Measurements from ENCODE around the gene COX4I1. TPM values are rescaled to one million over a fixed set of nuclear protein-coding genes. Genes with fewer than 3 reads are reported as not detected.

COX4I1 gene
- total RNA-seq, 4 donors from 2014 or later, result 434 to 580 (median 493) TPM

DNA sequence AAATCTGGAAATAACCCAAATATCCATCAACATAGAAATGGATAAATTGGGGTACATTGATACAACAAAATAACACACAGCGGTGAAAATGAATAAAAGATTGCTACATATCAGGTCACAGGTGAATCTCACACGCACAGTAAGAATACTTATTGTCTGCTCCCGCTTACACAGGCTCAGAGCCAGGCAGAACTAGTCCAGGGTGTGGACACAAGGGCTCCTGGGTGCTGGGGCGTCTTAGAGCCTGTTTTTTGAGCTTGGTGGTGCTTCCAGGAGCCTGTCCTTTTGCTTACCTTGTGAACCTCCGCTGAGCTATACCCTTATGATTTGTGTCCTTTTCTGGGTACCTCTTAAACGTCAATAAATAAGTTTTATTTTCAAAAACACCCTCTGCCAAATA is 28.8 kb upstream of the COX4I1 start:
- TF ChIP-seq, protein P1, sequence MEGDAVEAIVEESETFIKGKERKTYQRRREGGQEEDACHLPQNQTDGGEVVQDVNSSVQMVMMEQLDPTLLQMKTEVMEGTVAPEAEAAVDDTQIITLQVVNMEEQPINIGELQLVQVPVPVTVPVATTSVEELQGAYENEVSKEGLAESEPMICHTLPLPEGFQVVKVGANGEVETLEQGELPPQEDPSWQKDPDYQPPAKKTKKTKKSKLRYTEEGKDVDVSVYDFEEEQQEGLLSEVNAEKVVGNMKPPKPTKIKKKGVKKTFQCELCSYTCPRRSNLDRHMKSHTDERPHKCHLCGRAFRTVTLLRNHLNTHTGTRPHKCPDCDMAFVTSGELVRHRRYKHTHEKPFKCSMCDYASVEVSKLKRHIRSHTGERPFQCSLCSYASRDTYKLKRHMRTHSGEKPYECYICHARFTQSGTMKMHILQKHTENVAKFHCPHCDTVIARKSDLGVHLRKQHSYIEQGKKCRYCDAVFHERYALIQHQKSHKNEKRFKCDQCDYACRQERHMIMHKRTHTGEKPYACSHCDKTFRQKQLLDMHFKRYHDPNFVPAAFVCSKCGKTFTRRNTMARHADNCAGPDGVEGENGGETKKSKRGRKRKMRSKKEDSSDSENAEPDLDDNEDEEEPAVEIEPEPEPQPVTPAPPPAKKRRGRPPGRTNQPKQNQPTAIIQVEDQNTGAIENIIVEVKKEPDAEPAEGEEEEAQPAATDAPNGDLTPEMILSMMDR (IDR thresholded peaks at IDR 0.05; ENCODE audit: low read depth), result no peak

DNA sequence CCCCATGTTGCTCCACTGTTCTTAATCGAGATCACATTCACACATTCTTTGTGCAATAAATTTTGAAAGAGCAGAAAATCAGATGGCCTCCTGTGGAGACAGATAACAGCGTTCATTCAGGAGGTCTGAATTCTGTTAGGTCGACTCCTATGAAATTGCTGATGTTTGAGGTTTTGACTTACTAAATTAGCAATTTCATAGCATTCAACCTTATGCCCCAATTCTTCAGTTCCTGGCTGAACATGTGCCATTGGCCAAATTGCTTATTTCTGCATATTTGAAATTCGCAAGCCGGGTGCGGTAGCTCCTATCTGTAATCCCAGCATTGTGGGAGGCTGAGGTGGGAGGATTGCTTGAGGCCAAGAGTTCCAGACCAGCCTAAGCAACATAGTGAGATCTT is 26.5 kb upstream of the COX4I1 start:
- TF ChIP-seq, protein P1 (IDR thresholded peaks at IDR 0.05; ENCODE audit: low read depth), result no peak

DNA sequence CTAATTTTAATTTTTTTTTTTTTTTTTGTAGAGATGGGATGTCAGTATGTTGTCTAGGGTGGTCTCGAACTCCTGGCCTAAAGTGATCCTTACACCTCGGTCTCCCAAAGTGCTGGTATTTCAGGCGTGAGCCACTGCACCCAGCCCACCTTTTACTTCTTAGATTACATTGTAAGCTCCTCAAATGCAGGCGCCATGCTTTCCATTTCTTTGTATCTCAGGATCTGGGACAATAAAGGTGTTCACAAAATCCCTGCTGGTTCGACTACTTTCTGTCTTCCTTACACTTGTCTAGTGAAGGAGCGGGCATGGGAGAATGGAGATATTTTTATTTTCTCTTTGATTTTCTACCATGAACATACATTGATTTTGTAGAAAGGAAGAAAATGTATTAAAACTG is 25.4 kb upstream of the COX4I1 start:
- TF ChIP-seq, protein P1 (IDR thresholded peaks at IDR 0.05; ENCODE audit: low read depth), result no peak

DNA sequence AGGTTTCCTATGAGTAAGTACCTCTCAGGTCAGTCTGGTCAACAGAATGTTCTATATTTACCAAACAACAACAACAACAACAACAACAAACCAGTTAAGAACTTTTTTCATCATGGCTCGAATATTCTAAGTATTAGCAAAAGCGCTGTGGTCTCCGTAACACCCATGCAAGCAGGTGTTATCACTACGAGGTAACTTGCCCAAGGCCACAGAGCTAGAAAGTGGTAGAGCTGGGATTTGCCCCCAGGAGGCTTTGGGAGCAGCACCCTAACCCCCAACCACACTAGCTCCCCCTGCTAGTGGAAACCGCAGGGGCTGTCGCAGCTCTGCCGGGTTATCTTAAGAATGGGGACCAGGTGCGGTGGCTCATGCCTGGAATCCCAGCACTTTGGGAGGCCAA is 24.7 kb upstream of the COX4I1 start:
- TF ChIP-seq, protein P1 (IDR thresholded peaks at IDR 0.05; ENCODE audit: low read depth), result no peak

DNA sequence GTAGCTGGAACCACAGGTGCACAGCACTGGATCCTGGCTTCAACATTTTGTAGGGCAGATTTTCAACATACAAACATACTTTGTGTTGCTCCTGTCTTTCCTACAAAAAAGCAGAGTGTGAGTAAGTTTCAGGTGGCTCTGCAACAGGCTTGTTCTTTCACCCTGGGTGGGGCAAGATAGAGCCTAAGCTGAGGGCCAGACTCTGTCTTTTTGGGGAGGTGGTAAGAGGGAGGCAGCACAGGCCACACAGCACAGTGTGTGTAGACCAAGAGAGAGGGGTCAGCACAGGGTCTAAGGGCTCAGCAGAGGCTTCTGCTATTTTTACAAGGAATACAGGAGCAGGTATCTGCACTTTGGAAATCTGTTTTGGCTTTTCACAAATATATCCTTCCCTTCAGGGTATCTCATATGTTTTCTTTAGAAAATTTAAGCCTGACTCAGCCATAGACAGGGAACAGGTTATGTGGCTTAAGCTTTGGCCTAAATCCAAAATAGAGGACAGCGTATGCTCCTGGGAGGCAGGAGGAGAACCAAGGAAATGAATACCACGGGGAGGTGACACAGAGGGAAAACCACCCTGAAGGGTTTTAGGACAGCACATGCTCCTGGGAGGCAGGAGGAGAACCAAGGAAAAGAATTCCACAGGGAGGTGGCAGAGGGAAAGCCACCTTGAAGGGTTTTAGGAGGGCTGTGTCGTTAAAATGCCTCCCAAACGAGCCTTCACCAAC is 21.7 kb upstream of the COX4I1 start:
- TF ChIP-seq, protein P1 (IDR thresholded peaks at IDR 0.05; ENCODE audit: low read depth), result no peak

DNA sequence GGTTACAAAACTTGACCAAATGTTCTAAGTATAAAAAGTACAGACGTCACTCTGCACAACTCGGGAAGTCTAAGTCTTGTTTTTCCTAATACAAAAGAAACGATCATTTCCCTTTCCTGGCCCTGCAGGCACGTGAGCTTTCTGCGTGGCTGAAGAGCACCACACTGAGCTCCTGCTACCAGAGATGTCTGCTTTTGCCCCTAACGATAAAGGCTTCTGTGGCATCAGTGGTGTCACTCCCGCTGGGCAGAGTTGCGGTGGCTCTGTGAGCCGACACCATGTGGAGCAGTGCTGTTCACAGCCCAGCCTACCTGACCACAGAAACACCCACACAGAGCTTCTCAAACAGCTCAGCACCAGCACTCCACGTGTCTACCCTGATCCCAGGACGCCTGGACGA is 20.6 kb upstream of the COX4I1 start:
- TF ChIP-seq, protein P1 (IDR thresholded peaks at IDR 0.05; ENCODE audit: low read depth), result no peak

DNA sequence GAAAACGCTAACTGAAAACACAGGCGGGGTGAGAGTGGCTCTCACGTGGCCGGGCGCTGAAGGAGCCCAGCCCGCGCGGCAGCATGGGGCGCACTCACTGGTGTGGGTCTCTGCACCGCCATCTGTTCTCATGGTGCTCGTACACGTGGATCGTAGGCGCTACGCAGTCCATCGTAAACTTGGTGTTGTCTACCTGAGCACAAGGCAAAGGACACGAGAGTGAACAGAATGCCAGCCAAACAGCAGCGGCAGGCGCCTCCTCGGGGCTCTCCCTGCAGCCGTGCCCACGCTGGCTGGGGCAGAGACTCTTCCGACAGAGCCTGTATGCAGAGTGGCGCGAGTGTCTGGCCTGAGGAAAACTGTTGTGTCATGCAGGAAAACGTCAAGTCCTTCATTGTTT is 19.2 kb upstream of the COX4I1 start:
- TF ChIP-seq, protein P1 (IDR thresholded peaks at IDR 0.05; ENCODE audit: low read depth), result no peak
